HEK293 (cell line): Measurements from ENCODE around the gene KCTD6.

Experiments used
- CTCF ChIA-PET: fragments of 350-600 bp; formaldehyde crosslinking; extraction: SDS; loops from one replicate; lab custom pipeline; 2021; ENCODE audit warnings: antibody characterized with exemption; lab: Yijun Ruan, JAX
- POLR2A ChIA-PET: fragments of 300-600 bp; formaldehyde crosslinking; extraction: SDS; loops from one replicate; lab custom pipeline; 2020; ENCODE audit warnings: antibody characterized with exemption, inconsistent platforms; lab: Yijun Ruan, JAX
- H3K27ac ChIP-seq: fragments of 200-500 bp; sonication (Bioruptor generic); 2 replicates; pipeline ENCODE4 v1.5.1; 2014; ENCODE audit warnings: low read depth, low read length, control low read depth, inconsistent platforms; ENCODE audit errors: extremely low read depth
- H3K36me3 ChIP-seq, 2 experiments: fragments of 200-500 bp in 1 of 2; sonication (Bioruptor generic) in 1 of 2; 1 replicate in 1 of 2; 2 replicates in 1 of 2; pipeline ENCODE4 v1.5.1; 2014 to 2017; ENCODE audit warnings: inconsistent platforms in 2 of 2, low read length in 2 of 2; ENCODE audit not compliant: control insufficient read depth in 2 of 2, insufficient read depth in 1 of 2
- H3K4me1 ChIP-seq: fragments of 200-500 bp; sonication (Bioruptor generic); 2 replicates; pipeline ENCODE4 v1.5.1; 2014; ENCODE audit warnings: mild to moderate bottlenecking, low read length, inconsistent platforms; ENCODE audit not compliant: control insufficient read depth, insufficient read depth
- H3K4me3 ChIP-seq: 2 replicates; pipeline ENCODE4 v1.5.1; 2011; ENCODE audit warnings: low read depth, mild to moderate bottlenecking, control low read depth, low read length, moderate library complexity
- H3K9me3 ChIP-seq: fragments of 200-500 bp; sonication (Bioruptor generic); 2 replicates; pipeline ENCODE4 v1.5.1; 2014; ENCODE audit warnings: low read depth, low read length, inconsistent platforms; ENCODE audit not compliant: control insufficient read depth, insufficient read depth
- ELK4 ChIP-seq: IDR thresholded peaks from 2 replicates; pipeline ENCODE4 v1.6.1; 2011; ENCODE audit warnings: mild to moderate bottlenecking, low read depth, low read length, borderline replicate concordance
- GLIS2 ChIP-seq: fragments of 450-650 bp; formaldehyde crosslinking; IDR thresholded peaks from 2 replicates; pipeline ENCODE4 v1.5.1; 2016; ENCODE audit warnings: missing biosample characterization, missing genetic modification characterization
- KLF16 ChIP-seq: fragments of 450-650 bp; formaldehyde crosslinking; IDR thresholded peaks from 2 replicates; pipeline ENCODE4 v1.5.1; 2017; ENCODE audit warnings: missing biosample characterization, missing genetic modification characterization
- PRDM1 ChIP-seq: fragments of 450-650 bp; formaldehyde crosslinking; IDR thresholded peaks from 2 replicates; pipeline ENCODE4; 2016; ENCODE audit warnings: missing biosample characterization, missing genetic modification characterization
- REST ChIP-seq: fragments of 450-650 bp; formaldehyde crosslinking; IDR thresholded peaks from 2 replicates; pipeline ENCODE4 v1.5.1; 2016; ENCODE audit warnings: missing biosample characterization, missing genetic modification characterization
- WT1 ChIP-seq: fragments of 450-650 bp; formaldehyde crosslinking; IDR thresholded peaks from 2 replicates; pipeline ENCODE4 v1.5.1; 2016; ENCODE audit warnings: missing biosample characterization, missing genetic modification characterization
- ZBTB11 ChIP-seq: fragments of 450-650 bp; formaldehyde crosslinking; conservative IDR thresholded peaks from 2 replicates; pipeline ENCODE4 v1.5.1; 2016; ENCODE audit warnings: low read depth, missing biosample characterization, missing genetic modification characterization
- ZBTB17 ChIP-seq: fragments of 450-650 bp; formaldehyde crosslinking; IDR thresholded peaks from 2 replicates; pipeline ENCODE4 v1.5.1; 2016; ENCODE audit warnings: missing biosample characterization, missing genetic modification characterization
- ZBTB26 ChIP-seq: fragments of 450-650 bp; formaldehyde crosslinking; optimal IDR thresholded peaks from 2 replicates; pipeline ENCODE3; 2016; ENCODE audit warnings: missing biosample characterization, mild to moderate bottlenecking, missing genetic modification characterization
- ZNF121 ChIP-seq: fragments of 450-650 bp; formaldehyde crosslinking; IDR thresholded peaks from 2 replicates; pipeline ENCODE4 v1.5.1; 2016; ENCODE audit warnings: missing biosample characterization, missing genetic modification characterization
- ZNF133 ChIP-seq: fragments of 450-650 bp; formaldehyde crosslinking; IDR thresholded peaks from 2 replicates; pipeline ENCODE4 v1.5.1; 2016; ENCODE audit warnings: missing biosample characterization, missing genetic modification characterization
- ZNF155 ChIP-seq: fragments of 450-650 bp; formaldehyde crosslinking; IDR thresholded peaks from 2 replicates; pipeline ENCODE4 v1.5.1; 2016; ENCODE audit warnings: missing biosample characterization, missing genetic modification characterization
- ZNF211 ChIP-seq: fragments of 450-650 bp; formaldehyde crosslinking; IDR thresholded peaks from 2 replicates; pipeline ENCODE4 v1.5.1; 2016; ENCODE audit warnings: low read depth, missing biosample characterization, missing genetic modification characterization
- ZNF280D ChIP-seq: fragments of 450-650 bp; formaldehyde crosslinking; IDR thresholded peaks from 2 replicates; pipeline ENCODE4 v1.5.1; 2016; ENCODE audit warnings: missing biosample characterization, missing genetic modification characterization
- ZNF398 ChIP-seq: fragments of 450-650 bp; formaldehyde crosslinking; IDR thresholded peaks from 2 replicates; pipeline ENCODE4 v1.5.1; 2017; ENCODE audit warnings: missing biosample characterization, missing genetic modification characterization
- ZNF449 ChIP-seq: fragments of 450-650 bp; formaldehyde crosslinking; IDR thresholded peaks from 2 replicates; pipeline ENCODE4 v1.5.1; 2017; ENCODE audit warnings: missing biosample characterization, mild to moderate bottlenecking, missing genetic modification characterization, moderate library complexity
- ZNF548 ChIP-seq: fragments of 450-650 bp; formaldehyde crosslinking; IDR thresholded peaks from 2 replicates; pipeline ENCODE4 v1.5.1; 2016; ENCODE audit warnings: missing biosample characterization, missing genetic modification characterization
- ZNF621 ChIP-seq: fragments of 450-650 bp; formaldehyde crosslinking; IDR thresholded peaks from 2 replicates; pipeline ENCODE4 v1.5.1; 2017; ENCODE audit warnings: missing biosample characterization, missing genetic modification characterization

KCTD6 gene

GRCh38 chr3:58520403-58521335 is 28.8 kb downstream of the KCTD6 start (continued):
- no peak for TF ChIP-seq ZNF280D (tag by site-specific recombination)
- TF ChIP-seq GLIS2 (tag by site-specific recombination), result no peak
- TF ChIP-seq PRDM1 (tag by site-specific recombination), result no peak
- no peak for TF ChIP-seq ZBTB11 (tag by site-specific recombination)
- TF ChIP-seq ZNF121 (tag by site-specific recombination), result no peak
- TF ChIP-seq ZNF398 (tag by site-specific recombination), result no peak
- peak; percentile 24; the same call in 1 of the 2 replicates for TF ChIP-seq ZBTB17 (tag by site-specific recombination)
- no peak for TF ChIP-seq ELK4
- no peak for TF ChIP-seq ZNF449
- TF ChIP-seq ZNF621, result no peak
- no peak for TF ChIP-seq ZNF211

- ChIA-PET POLR2A (no interaction called here), CTCF (interaction anchor here (1.3 kb wide), 1 partner anchor 10 kb away, joined by 4 read pairs; no protein-coding TSS in a partner anchor)
- no peaks in the 10 kb centered on the region for H3K9me3 ChIP-seq
- no peak for TF ChIP-seq ZNF133
- no peak for TF ChIP-seq ZNF548
- no peak for TF ChIP-seq ZBTB26
- no peak for TF ChIP-seq WT1
- TF ChIP-seq KLF16 (tag by site-specific recombination), result no peak
- no peak for TF ChIP-seq ZNF155 (tag by site-specific recombination)
- no peak for TF ChIP-seq REST (tag by site-specific recombination)
These were observed 29.4 kb downstream of the KCTD6 start for GRCh38 chr3:58521336-58521670.

More at GRCh38 chr3:58521336-58521670, 29.4 kb downstream of the KCTD6 start:
- no peaks in the 10 kb centered on the region; the same call in 1 of the 2 replicates for H3K4me1 ChIP-seq
- no peaks in the 10 kb centered on the region for H3K36me3 ChIP-seq
- H3K4me3 ChIP-seq, result no peak overlapping the region
- H3K27ac ChIP-seq, result no peak overlapping the region
